ENCODE results near the gene IPO7.

DNA sequence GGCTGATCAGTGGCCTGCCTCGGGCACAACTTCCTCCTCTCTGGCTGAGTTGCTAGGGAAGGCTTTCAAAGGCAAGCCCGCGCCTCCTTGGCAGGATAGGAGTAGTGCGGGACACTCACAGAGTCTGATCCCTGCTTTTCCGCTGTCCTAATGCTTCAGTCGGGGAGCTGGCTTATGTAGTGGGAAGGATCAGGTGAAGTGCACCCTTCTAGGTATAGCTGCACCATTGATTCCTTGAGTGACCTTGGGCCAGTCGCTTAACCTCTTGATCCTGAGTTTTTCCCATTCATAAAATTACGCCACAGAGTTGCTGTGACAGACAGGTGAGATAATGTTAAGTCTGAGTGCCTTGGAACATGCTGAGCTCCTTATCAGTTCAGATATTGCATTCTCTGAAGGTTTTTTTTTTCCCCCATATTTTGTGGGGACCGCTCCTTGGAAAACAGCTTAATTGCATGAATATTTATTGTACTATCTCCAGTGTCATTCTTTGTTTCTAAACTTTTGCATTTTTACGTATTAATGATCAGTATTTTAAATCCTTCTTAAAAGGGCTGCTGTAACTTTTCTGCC lies 961 bp downstream of the IPO7 start:
- no peak for TF ChIP-seq CTCF (IDR thresholded peaks at IDR 0.05)
- TF ChIP-seq POLR2A (IDR thresholded peaks at IDR 0.05): no peak

Measured in vagina (tissue), 2 donors.